ENCODE data around the gene ZCCHC7. TPM values are rescaled to one million over a fixed set of nuclear protein-coding genes. Genes with fewer than 3 reads are reported as not detected.
A peak's percentile ranks its signal among the peaks of the same experiment; 100 is the strongest.

ZCCHC7 gene
- total and polyA plus RNA-seq, 5 donors = 4.6 to 17.1 (median 13.8) TPM

- Histone ChIP-seq H3K4me1 (ENCODE audit: control insufficient read depth, insufficient read depth, low read length) (no peaks in the 10 kb centered on the region), H3K9me3 (ENCODE audit: control insufficient read depth, low read length) (no peaks in the 10 kb centered on the region), H3K27me3 (ENCODE audit: control insufficient read depth, insufficient read depth) (no peaks in the 10 kb centered on the region), H3K27ac (ENCODE audit: low read length) (no peak overlapping the region), H3K4me3 (ENCODE audit: low read length) (no peak overlapping the region)
- intact Hi-C loops (cut with DNase I) = no loop called here
- no peak for DNase-seq
- no peak for ATAC-seq
- WGBS = 92% methylated on average over 5 of the region's 5 CpGs
Observed at GRCh38 chr9:37369671-37370070, 249.3 kb downstream of the ZCCHC7 start.

GRCh38 chr9:37370282-37370681 is 249.9 kb downstream of the ZCCHC7 start:
- DNase-seq = no peak
- Histone ChIP-seq H3K4me1 (ENCODE audit: control insufficient read depth, insufficient read depth, low read length) (no peaks in the 10 kb centered on the region), H3K9me3 (ENCODE audit: control insufficient read depth, low read length) (no peaks in the 10 kb centered on the region), H3K27ac (ENCODE audit: low read length) (no peak overlapping the region), H3K27me3 (ENCODE audit: control insufficient read depth, insufficient read depth) (no peaks in the 10 kb centered on the region), H3K4me3 (ENCODE audit: low read length) (no peak overlapping the region)
- ATAC-seq = no peak
- 87% methylated on average over 6 of the region's 6 CpGs for WGBS
- intact Hi-C loops (cut with DNase I) = no loop called here

DNA sequence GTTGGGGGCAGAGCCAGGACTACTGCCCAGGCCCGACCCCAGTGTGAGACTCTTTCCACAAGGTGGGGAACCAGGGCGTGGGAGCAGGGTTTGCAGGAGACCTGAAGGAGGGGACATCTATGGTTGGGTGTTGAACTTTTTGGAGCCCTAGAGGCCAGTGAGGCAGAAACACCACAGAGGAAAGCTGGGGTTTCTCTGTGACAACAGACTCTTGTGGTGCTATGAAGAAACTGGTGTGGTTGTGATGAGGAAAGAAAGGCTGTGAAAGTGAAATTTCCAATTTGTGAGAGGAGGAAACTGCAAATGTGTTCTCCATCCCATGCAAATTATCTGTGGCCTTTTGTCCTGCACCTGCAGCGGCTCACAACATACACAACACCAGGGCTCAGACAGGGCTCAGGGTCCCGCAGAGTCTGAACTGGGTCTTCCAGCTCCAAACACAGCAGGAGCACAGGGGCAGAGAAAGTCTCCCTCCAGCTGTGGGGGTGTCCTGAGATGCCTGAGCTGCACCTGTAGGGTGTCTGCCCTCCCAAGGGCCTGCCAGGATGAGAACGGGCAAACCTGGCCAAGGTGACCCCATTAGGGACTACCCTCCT is 250.7 kb downstream of the ZCCHC7 start:
- ATAC-seq = peak in 1 of 2 donors; percentile 9
- intact Hi-C loops (cut with DNase I) = no loop called here
- DNase-seq = no peak
- Histone ChIP-seq H3K4me1 (ENCODE audit: control insufficient read depth, insufficient read depth, low read length) (no peaks in the 10 kb centered on the region), H3K27me3 (ENCODE audit: control insufficient read depth, insufficient read depth) (no peaks in the 10 kb centered on the region), H3K9me3 (ENCODE audit: control insufficient read depth, low read length) (no peaks in the 10 kb centered on the region), H3K27ac (ENCODE audit: low read length) (no peak overlapping the region), H3K4me3 (ENCODE audit: low read length) (no peak overlapping the region)
- 84% methylated on average over 5 of the region's 5 CpGs for WGBS

DNA sequence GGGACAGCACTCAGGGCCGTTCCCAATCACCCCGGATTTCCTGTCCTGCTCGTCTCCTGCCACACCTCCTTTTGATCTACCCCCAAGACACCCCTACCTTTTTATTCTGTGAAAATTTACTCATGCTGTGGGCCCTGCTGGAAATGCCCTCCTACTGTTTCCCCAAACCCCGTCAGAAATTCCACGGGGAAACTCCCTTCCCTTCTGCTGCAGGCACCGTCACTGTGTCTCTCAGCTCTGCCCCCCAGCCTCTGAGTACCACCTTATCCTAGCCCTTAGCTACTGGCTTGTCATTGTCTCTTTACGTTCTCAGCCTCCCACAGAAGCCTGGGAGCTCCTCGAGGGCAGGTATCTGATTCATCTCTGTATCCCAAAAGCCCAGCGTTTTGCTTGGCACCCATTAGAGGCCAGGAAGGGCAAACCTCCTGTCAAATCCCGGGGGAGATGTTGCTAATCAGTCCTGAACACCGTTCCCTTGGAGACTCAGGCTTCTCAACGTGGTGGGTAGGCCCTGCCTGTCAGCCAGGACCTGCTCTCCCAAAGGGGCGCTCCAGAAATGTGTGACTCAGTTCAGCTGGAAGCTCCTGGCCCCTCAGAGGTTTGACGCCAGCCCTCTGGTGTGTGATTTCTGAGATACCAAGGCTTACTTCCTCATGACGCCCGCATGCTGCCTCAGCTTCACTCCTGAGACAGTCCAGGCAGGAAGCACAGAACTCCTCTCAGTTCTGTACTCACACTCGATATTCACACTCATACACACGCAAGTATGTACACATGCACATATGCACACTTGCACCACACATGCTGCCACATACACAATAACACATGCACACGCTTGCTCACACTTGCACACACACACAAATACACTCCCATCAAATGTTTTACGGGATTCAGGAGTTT is 251.4 kb downstream of the ZCCHC7 start:
- Histone ChIP-seq H3K27ac (ENCODE audit: low read length) (no peak overlapping the region), H3K9me3 (ENCODE audit: control insufficient read depth, low read length) (no peaks in the 10 kb centered on the region), H3K27me3 (ENCODE audit: control insufficient read depth, insufficient read depth) (no peaks in the 10 kb centered on the region), H3K4me3 (ENCODE audit: low read length) (no peak overlapping the region), H3K4me1 (ENCODE audit: control insufficient read depth, insufficient read depth, low read length) (no peaks in the 10 kb centered on the region)
- intact Hi-C loops (cut with DNase I) = no loop called here
- ATAC-seq (peak in 1 of 2 donors; percentile 82), DNase-seq (peak in 1 of 3 donors; percentile 26)
- WGBS = 47% methylated on average over 20 of the region's 20 CpGs

- Histone ChIP-seq H3K4me1 (ENCODE audit: control insufficient read depth, insufficient read depth, low read length) (no peaks in the 10 kb centered on the region), H3K9me3 (ENCODE audit: control insufficient read depth, low read length) (no peaks in the 10 kb centered on the region), H3K4me3 (ENCODE audit: low read length) (no peak overlapping the region), H3K27me3 (ENCODE audit: control insufficient read depth, insufficient read depth) (no peaks in the 10 kb centered on the region), H3K27ac (ENCODE audit: low read length) (no peak overlapping the region)
- ATAC-seq (no peak), DNase-seq (no peak)
- 88% methylated on average over 3 of the region's 3 CpGs for WGBS
- intact Hi-C loops (cut with DNase I) = no loop called here
Observed at GRCh38 chr9:37372839-37373238, 252.5 kb downstream of the ZCCHC7 start.

DNA sequence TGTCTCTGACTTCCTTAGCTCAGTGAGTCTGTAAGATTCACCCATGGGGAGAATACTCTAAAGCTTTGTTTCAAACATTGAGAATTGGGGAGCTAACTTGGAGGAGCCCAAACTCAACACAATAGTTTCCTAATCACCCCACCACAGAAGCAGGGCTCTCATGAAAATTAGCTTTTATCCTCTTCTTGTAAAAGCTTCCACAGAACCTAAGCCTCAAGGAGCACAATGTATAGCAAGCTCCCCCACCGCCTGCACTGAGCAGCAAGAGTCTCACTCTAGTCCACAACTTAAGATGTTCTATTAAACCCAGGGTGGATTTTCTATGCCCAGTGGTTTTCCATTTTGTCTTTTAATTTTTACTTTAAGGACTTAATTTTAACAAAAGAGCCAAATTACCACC is 253.2 kb downstream of the ZCCHC7 start:
- intact Hi-C loops (cut with DNase I) = no loop called here
- no peak for ATAC-seq
- 91% methylated on average over 1 of the region's 1 CpG for WGBS

DNA sequence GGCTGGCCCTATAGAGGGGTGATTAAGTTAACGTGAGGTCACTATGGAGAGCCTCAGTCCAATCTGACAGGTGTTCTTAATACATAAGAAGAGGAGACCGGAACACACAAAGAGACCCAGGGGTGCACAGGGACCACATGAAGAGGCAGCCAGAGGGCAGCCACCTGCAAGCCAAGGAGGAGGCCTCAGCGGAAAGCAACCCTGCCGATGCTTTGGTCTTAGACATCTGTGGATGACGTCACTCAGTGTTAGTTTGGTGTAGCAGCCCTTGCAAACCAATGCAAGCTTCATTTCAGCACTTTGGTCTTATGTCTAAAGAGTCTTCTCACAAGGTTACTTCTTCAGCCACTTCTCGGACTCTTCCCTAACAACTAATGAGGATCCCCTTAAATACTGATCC is 254.5 kb downstream of the ZCCHC7 start:
- WGBS = 88% methylated on average over 6 of the region's 6 CpGs
- no peak overlapping the region for H3K27ac ChIP-seq (ENCODE audit: low read length)
- DNase-seq = no peak
- no peaks in the 10 kb centered on the region for H3K4me1 ChIP-seq (ENCODE audit: control insufficient read depth, insufficient read depth, low read length)
- no peaks in the 10 kb centered on the region for H3K9me3 ChIP-seq (ENCODE audit: control insufficient read depth, low read length)
- H3K4me3 ChIP-seq (ENCODE audit: low read length) = no peak overlapping the region
- H3K27me3 ChIP-seq (ENCODE audit: control insufficient read depth, insufficient read depth) = no peaks in the 10 kb centered on the region
- ATAC-seq = no peak
- intact Hi-C loops (cut with DNase I) = no loop called here

More for the DNA sequence above, 253.2 kb downstream of the ZCCHC7 start:
- no peak for DNase-seq
- Histone ChIP-seq H3K4me3 (ENCODE audit: low read length) (no peak overlapping the region), H3K4me1 (ENCODE audit: control insufficient read depth, insufficient read depth, low read length) (no peaks in the 10 kb centered on the region), H3K9me3 (ENCODE audit: control insufficient read depth, low read length) (no peaks in the 10 kb centered on the region), H3K27me3 (ENCODE audit: control insufficient read depth, insufficient read depth) (no peaks in the 10 kb centered on the region), H3K27ac (ENCODE audit: low read length) (no peak overlapping the region)

GRCh38 chr9:37377688-37378612 is 257.6 kb downstream of the ZCCHC7 start:
- DNase-seq = no peak
- no peak for ATAC-seq
- Histone ChIP-seq H3K4me1 (ENCODE audit: control insufficient read depth, insufficient read depth, low read length) (no peaks in the 10 kb centered on the region), H3K27me3 (ENCODE audit: control insufficient read depth, insufficient read depth) (no peaks in the 10 kb centered on the region), H3K4me3 (ENCODE audit: low read length) (no peak overlapping the region), H3K9me3 (ENCODE audit: control insufficient read depth, low read length) (no peaks in the 10 kb centered on the region), H3K27ac (ENCODE audit: low read length) (no peak overlapping the region)
- 80% methylated on average over 13 of the region's 13 CpGs for WGBS
- intact Hi-C loops (cut with DNase I) = no loop called here

DNA sequence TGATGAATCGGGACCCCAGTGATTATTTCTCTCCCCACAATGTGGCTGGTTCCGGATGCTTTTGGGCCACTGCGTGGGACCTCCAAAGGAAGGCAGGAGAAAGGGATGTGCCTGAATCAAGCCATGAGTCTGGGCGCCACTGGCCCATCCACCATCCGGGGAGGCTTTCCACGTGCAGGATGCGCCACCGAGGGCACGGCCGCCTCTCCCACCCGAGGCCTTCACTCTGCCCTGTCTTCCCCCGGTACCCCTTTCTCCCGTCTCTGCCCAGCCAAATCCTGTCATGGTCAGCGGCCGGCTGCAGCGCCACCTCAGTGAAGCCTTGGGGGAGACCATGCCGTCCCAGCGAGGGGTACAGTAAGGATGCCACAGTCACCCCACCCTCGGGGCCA is 258.2 kb downstream of the ZCCHC7 start:
- 87% methylated on average over 19 of the region's 19 CpGs for WGBS
- no peak for ATAC-seq
- intact Hi-C loops (cut with DNase I) = no loop called here

DNA sequence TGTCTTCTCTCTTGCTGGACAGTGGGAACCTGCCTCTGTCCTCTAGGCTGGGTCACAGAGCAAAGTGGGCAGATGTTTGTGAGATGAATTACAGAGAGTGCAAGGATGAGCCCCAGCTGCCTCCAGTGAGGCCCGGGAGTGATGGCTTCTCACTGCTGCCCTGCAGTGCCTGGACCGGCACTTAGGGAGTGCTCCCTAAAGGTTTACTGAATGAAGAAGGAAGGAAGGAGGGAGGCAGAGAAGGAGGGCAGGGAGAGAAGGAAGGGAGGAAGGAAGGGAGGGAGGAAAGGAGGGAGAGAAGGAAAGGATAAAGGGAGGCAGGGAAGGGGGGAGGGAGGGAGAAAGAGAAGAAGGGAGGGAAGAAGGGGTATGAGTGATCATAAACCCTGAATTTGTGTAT is 259.5 kb downstream of the ZCCHC7 start:
- WGBS = 64% methylated on average over 2 of the region's 2 CpGs
- Histone ChIP-seq H3K4me1 (ENCODE audit: control insufficient read depth, insufficient read depth, low read length) (no peaks in the 10 kb centered on the region), H3K27me3 (ENCODE audit: control insufficient read depth, insufficient read depth) (no peaks in the 10 kb centered on the region), H3K9me3 (ENCODE audit: control insufficient read depth, low read length) (no peaks in the 10 kb centered on the region), H3K4me3 (ENCODE audit: low read length) (no peak overlapping the region), H3K27ac (ENCODE audit: low read length) (no peak overlapping the region)
- no peak for ATAC-seq
- intact Hi-C loops (cut with DNase I) = no loop called here
- DNase-seq = no peak

More for the DNA sequence above, 258.2 kb downstream of the ZCCHC7 start:
- Histone ChIP-seq H3K4me1 (ENCODE audit: control insufficient read depth, insufficient read depth, low read length) (no peaks in the 10 kb centered on the region), H3K27me3 (ENCODE audit: control insufficient read depth, insufficient read depth) (no peaks in the 10 kb centered on the region), H3K27ac (ENCODE audit: low read length) (no peak overlapping the region), H3K4me3 (ENCODE audit: low read length) (no peak overlapping the region), H3K9me3 (ENCODE audit: control insufficient read depth, low read length) (no peaks in the 10 kb centered on the region)
- DNase-seq = no peak

GRCh38 chr9:37380570-37380969 is 260.2 kb downstream of the ZCCHC7 start:
- intact Hi-C loops (cut with DNase I) = no loop called here
- H3K27me3 ChIP-seq (ENCODE audit: control insufficient read depth, insufficient read depth) = no peaks in the 10 kb centered on the region
- ATAC-seq = no peak
- no peaks in the 10 kb centered on the region for H3K4me1 ChIP-seq (ENCODE audit: control insufficient read depth, insufficient read depth, low read length)
- no peak overlapping the region for H3K27ac ChIP-seq (ENCODE audit: low read length)
- 89% methylated on average over 9 of the region's 9 CpGs for WGBS
- H3K4me3 ChIP-seq (ENCODE audit: low read length) = no peak overlapping the region
- H3K9me3 ChIP-seq (ENCODE audit: control insufficient read depth, low read length) = no peaks in the 10 kb centered on the region
- no peak for DNase-seq

All from right cardiac atrium (tissue), 5 donors.